Left ventricle myocardium superior (tissue), 1 donor: ENCODE measurements around the gene GPR37L1. TPM values are rescaled to one million over a fixed set of nuclear protein-coding genes. Genes with fewer than 3 reads are reported as not detected.

ENCODE experiments used
- ATAC-seq: fragments of 200-7000 bp; cut with Tn5 transposase; one replicate; pipeline ENCODE4 v1.9.1; 2020; ENCODE audit warnings: mild to moderate bottlenecking, moderate library complexity
- DNase-seq: peaks from one replicate; pipeline ENCODE4 v3.0.0-alpha.2; 2020
- intact Hi-C: fragments of 100-400 bp; cut with micrococcal nuclease; formaldehyde crosslinking; loops from one replicate; pipeline ENCODE4 v1.11.0; 2022
- total RNA-seq: library from RNA; stranded (reverse); fragmentation: NEBNext Ultra II Directional; extraction: Animal tissue kit (Norgen Biotek cat#: 25700); gene quantifications from one replicate; pipeline ENCODE4 v1.2.1, GENCODE V29; 2021
- donor health status: DM: no; HTN: yes; CAD: no; lungs with severe emphysema.

GPR37L1 gene
- total RNA-seq, 1 donor from 2014 or later = 0.07 TPM

GRCh38 chr1:202182040-202182877 lies 59.5 kb downstream of the GPR37L1 start:
- no peak for DNase-seq
- intact Hi-C loops = loop anchor here (5.0 to 10.0 kb wide), 2 partner anchors 133 to 535 kb away; no protein-coding TSS in a partner anchor
- no peak for ATAC-seq

Other genes starting within 250 kb of the GPR37L1 start
- gene SHISA4, start 234.0 kb upstream of the GPR37L1 start, total RNA-seq = 129 TPM
- 8.0 TPM for gene LMOD1, start 176.4 kb upstream of the GPR37L1 start, total RNA-seq
- 79.0 TPM for gene TIMM17A, start 167.4 kb upstream of the GPR37L1 start, total RNA-seq
- 11.6 TPM for gene RNPEP, start 140.3 kb upstream of the GPR37L1 start, total RNA-seq
- gene ELF3, start 112.3 kb upstream of the GPR37L1 start, total RNA-seq = 0.40 TPM
- 65.1 TPM for gene ARL8A, start 21.8 kb downstream of the GPR37L1 start, total RNA-seq
- 0.92 TPM for gene PTPN7, start 37.7 kb downstream of the GPR37L1 start, total RNA-seq
- gene LGR6, start 70.9 kb downstream of the GPR37L1 start, total RNA-seq = 2.9 TPM
- 13.0 TPM for gene UBE2T, start 219.0 kb downstream of the GPR37L1 start, total RNA-seq
- 667 TPM for gene PPP1R12B, start 225.8 kb downstream of the GPR37L1 start, total RNA-seq